Measurements from ENCODE around the gene SLC2A11.
"Not testable (repeated sequence)": the region's sequence is repeated elsewhere in the genome, so short reads cannot be mapped to it uniquely, and the experiment has no call there.

The SLC2A11 gene

GRCh38 chr22:23847310-23847920, 10.3 kb upstream of the SLC2A11 start:
- no peak for DNase-seq (ENCODE audit: low read depth in 2 of 2)

DNA sequence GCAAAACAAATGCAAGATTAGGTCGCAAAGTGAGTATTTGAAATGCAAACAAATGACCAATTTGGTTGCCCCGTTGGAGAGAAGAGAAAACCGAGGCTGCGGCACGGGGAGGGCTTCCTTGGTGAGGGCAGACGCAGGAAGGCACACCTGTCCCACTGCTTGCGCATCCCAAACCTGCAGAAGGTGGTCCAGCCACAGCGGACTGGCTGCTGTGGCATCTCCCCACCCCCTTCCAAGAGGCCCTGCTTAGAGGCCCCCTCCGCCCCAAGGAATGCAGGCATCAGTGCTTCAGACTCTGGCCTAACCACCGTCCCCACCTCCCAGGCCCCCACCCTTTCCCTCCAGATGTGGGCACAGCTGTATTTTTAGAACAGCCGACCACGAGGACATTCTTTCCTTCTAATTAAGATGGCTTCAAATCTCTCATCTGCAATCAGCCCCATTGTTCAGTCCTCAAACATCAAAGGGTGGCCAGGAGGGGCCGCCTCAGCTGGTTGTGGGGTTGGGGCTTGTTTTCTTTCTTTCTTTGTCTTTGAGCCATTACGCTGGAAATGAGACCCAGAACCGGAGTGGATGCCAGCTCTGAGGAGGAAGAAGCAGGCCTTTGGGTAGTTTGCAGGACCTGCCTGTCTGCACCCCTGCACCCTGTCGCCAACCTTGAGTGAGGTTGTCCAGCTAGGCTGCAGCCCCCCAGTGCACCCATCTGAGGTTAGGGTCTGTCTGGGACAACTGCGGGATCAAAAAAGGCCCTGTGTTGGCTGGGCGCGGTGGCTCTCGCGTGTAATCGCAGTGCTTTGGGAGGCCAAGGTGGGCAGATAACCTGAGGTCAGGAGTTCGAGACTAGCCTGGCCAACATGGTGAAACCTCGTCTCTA, 9.4 kb upstream of the SLC2A11 start:
- DNase-seq (ENCODE audit: low read depth in 2 of 2) = no peak

- peak; percentile 72 to 73 for DNase-seq (ENCODE audit: low read depth in 2 of 2)
These were observed 8.4 kb upstream of the SLC2A11 start for GRCh38 chr22:23849009-23850006.

GRCh38 chr22:23850136-23850611, 7.5 kb upstream of the SLC2A11 start:
- DNase-seq (ENCODE audit: low read depth in 2 of 2) = no peak

DNA sequence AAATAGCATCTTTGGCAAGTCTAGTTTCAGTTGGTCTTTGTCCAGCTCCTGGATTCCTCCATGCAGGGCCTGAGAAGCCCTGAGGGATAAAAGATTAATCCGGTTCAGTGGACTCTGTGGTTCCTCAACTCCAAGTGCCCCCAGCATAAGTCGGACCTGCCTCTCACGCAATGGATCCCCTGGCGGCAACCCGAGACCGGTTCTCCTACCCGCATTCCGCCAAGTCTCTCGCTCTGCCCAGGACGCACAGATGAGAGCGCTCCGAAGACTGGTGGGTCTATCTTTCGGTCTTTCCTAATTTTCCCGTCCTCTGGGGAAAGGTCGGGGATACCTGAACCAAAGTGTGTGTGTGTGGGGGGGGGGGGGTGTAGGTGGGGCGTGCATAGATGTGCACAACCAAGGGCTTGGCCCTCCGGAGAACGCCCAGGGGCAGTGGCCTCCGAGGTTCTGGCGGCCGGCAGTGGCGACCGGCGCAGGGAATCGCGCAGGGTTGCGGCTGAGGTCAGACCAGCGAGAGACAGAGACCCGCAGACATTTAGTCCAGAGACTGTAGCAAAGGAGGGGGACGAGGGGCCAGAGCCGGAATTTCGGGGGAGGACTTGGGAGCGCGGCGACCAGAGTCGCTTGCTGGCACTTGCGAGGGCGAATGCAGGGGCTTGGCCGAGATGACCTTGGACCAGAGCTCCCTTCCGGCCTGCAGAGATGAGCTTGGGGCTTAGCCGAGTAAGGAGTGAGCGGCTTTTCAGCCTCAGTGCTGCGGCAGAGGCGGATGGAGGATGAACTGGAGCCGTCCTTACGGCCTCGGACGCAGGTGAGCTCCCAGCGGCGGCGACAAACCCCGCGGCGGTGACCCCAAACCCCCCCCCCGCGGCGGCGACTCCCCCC, 712 bp upstream of the SLC2A11 start:
- no peak for DNase-seq (ENCODE audit: low read depth in 2 of 2)

- no peak for DNase-seq (ENCODE audit: low read depth in 2 of 2)
These were observed 775 bp downstream of the SLC2A11 start for GRCh38 chr22:23858484-23858815.

DNA sequence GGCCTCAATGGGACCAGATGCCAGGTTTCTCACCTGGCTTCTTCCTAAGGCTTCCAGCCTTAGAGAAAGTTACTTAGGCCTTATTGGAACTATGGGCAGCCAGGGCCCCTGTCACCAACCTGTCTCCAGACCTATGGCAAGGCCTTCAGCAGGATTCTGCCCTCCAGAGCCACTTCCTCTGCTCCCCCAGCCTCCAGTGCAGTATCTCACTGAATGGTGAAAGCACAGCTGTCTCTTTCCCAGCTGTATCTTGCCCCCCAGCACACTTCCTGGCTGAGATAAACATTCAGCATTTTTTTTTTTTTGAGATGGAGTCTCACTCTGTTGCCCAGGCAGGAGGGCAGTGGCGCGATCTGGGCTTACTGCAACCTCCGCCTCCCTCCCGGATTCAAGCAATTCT, 1.5 kb downstream of the SLC2A11 start:
- DNase-seq (ENCODE audit: low read depth in 2 of 2) = no peak

DNA sequence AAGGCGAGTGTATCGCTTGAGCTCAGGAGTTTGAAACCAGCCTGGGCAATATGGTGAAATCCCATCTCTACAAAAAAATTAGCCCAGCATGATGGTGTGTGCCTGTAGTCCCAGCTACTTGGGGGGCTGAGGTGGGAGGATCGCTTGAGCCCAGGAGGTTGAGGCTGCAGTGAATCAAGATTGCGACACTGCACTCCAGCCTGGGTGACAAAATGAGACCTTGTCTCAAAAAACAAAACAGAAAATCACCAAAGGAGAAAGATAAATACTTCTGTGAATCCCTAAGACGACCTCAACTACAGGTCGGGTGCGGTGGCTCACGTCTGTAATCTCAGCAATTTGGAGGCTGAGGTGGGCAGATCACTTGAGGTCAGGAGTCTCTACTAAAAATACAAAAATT, 2.5 kb downstream of the SLC2A11 start:
- DNase-seq (ENCODE audit: low read depth in 2 of 2) = not testable (repeated sequence)

GRCh38 chr22:23862103-23862502, 4.4 kb downstream of the SLC2A11 start:
- DNase-seq (ENCODE audit: low read depth in 2 of 2) = no peak

DNA sequence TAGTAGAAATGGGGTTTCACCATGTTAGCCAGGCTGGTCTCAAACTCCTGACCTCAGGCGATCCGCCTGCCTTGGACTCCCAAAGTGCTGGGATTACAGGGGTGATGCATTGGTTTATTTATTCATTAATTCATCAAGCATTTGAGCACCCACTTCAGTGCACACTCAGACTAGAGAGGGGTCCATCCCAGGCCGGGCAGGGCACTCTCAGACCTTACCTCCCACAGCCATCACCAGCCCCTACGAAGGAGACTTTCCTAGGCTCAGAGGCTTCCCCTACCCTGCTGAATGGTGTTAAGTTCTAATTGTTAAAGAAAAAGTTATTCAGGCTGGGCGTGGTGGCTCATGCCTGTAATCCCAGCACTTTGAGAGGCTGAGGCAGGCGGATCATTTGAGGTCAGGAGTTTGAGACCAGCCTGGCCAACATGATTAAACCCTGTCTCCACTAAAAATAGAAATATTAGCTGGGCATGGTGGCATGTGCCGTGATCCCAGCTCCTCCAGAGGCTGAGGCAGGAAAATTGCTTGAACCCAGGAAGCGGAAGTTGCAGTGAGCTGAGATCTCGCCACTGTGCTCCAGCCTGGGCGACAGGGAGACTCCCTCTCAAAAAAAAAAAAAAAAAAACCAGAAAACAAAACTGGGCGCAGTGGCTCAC, 7.0 kb downstream of the SLC2A11 start:
- DNase-seq (ENCODE audit: low read depth in 2 of 2) = not testable (repeated sequence)

GRCh38 chr22:23868580-23868979, 10.9 kb downstream of the SLC2A11 start:
- no peak for DNase-seq (ENCODE audit: low read depth in 2 of 2)

DNA sequence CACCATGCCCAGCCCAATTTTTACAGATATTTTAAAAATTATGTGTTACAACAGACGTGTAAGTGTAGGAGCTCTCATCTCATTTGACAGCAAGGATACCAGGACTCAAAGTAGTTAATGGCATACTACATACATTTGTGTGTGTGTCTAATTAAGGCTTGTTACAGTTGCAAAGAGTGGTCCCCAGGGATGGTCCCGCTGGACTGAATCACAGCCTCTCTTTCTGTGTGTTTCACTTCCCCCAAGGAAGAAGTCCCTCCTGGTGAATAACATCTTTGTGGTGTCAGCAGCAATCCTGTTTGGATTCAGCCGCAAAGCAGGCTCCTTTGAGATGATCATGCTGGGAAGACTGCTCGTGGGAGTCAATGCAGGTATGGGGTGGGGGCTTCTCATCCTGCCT, 17.2 kb downstream of the SLC2A11 start:
- no peak for DNase-seq (ENCODE audit: low read depth in 2 of 2)

GRCh38 chr22:23875801-23876200, 18.1 kb downstream of the SLC2A11 start:
- DNase-seq (ENCODE audit: low read depth in 2 of 2) = no peak

DNA sequence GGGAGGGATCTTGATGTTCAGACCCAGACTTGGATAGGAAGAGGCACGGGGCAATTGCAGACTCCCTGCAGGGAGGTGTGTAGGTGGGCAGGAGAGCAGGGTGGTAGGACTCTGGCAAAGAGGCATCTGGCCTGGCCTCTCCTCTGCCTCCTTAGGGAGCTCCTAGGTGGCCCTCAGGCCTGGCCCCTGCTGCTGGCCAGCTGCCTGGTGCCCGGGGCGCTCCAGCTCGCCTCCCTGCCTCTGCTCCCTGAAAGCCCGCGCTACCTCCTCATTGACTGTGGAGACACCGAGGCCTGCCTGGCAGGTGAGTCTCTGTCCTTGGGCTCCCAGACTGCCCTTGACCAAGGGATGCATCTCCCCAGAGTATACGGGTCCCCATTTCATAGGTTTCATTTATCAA, 19.9 kb downstream of the SLC2A11 start:
- DNase-seq (ENCODE audit: low read depth in 2 of 2) = no peak

- DNase-seq (ENCODE audit: low read depth in 2 of 2) = no peak
These were observed 20.5 kb downstream of the SLC2A11 start for GRCh38 chr22:23878219-23878618.

GRCh38 chr22:23882370-23882769, 24.7 kb downstream of the SLC2A11 start:
- no peak for DNase-seq (ENCODE audit: low read depth in 2 of 2)

DNA sequence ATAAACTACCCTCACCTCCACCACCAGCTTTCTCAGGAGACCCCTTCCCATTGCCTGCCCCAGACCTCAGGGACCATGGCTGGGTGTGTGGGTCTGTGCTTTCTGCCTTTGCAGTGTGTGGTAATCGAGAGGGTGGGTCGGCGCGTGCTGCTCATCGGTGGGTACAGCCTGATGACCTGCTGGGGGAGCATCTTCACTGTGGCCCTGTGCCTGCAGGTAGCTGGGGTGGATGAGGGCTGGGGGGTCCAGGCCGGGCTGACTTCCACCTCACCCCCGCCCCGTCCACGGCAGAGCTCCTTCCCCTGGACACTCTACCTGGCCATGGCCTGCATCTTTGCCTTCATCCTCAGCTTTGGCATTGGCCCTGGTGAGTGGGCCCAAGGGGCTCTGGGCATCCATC, 26.0 kb downstream of the SLC2A11 start:
- DNase-seq (ENCODE audit: low read depth in 2 of 2) = no peak

GRCh38 chr22:23884140-23884539, 26.5 kb downstream of the SLC2A11 start:
- DNase-seq (ENCODE audit: low read depth in 2 of 2) = no peak

GRCh38 chr22:23888615-23889401, 31.1 kb downstream of the SLC2A11 start:
- no peak for DNase-seq (ENCODE audit: low read depth in 2 of 2)

DNA sequence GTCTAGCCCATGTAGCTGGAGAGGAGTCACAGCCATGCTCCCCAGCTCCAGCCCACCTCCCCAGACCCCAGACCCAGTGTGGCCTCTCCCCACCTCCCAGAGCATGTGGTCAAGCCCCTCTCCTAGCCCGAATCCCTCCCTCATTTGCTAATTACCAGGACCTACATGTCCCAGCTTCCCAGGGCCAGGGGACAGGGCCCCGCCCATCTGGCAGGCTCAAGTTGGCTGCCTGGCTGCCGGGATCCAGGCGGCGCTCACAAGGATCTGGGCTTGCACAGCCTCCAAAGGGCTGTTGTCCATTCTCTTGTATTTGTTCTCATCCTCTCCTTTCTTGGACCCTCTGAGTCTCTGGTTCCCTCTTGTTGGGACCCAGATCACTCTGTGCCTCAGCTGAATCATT, 31.9 kb downstream of the SLC2A11 start:
- no peak for DNase-seq (ENCODE audit: low read depth in 2 of 2)

Measured in stimulated activated CD8-positive, alpha-beta memory T cell treated with anti-CD3 and anti-CD28 coated beads, Interleukin-15, amount 100 ng/mL, for 48 hours (primary cell).